H9 (cell line): ENCODE measurements around the gene TMEM178B. TPM values are rescaled to one million over a fixed set of nuclear protein-coding genes. Genes with fewer than 3 reads are reported as not detected.

Experiments used
- DNase-seq: peaks from one replicate; pipeline ENCODE4 v3.0.0-alpha.2; 2017
- H2AFZ ChIP-seq: one replicate; pipeline ENCODE4 v1.6.1; 2013; ENCODE audit warnings: mild to moderate bottlenecking, low read length, control low read depth, moderate library complexity
- H2AK5ac ChIP-seq: 2 replicates; pipeline ENCODE4 v1.6.1; 2013; ENCODE audit warnings: low read length, control low read depth, mixed read lengths; ENCODE audit not compliant: insufficient read length
- H2BK120ac ChIP-seq: one replicate; pipeline ENCODE4 v1.6.1; 2013; ENCODE audit warnings: low read depth, mild to moderate bottlenecking, low read length, control low read depth, inconsistent platforms; ENCODE audit not compliant: poor library complexity, severe bottlenecking
- H2BK12ac ChIP-seq: 2 replicates; pipeline ENCODE4 v1.6.1; 2013; ENCODE audit warnings: low read length, control low read depth, mixed read lengths, low read depth; ENCODE audit not compliant: insufficient read length
- H2BK15ac ChIP-seq: 2 replicates; pipeline ENCODE4 v1.6.1; 2013; ENCODE audit warnings: low read depth, low read length, control low read depth
- H2BK20ac ChIP-seq: one replicate; pipeline ENCODE4 v1.6.1; 2013; ENCODE audit warnings: low read depth, mild to moderate bottlenecking, low read length, control low read depth, inconsistent platforms; ENCODE audit not compliant: poor library complexity, severe bottlenecking
- H2BK5ac ChIP-seq: 2 replicates; pipeline ENCODE4 v1.6.1; 2013; ENCODE audit warnings: low read length, control low read depth, mixed read lengths; ENCODE audit not compliant: insufficient read length
- H3K14ac ChIP-seq: 2 replicates; pipeline ENCODE4 v1.6.1; 2013; ENCODE audit warnings: low read length, control low read depth; ENCODE audit not compliant: insufficient read depth
- H3K18ac ChIP-seq: 2 replicates; pipeline ENCODE4 v1.6.1; 2013; ENCODE audit warnings: low read depth, mild to moderate bottlenecking, mixed read lengths, low read length, control low read depth; ENCODE audit not compliant: insufficient read length
- H3K23ac ChIP-seq: 2 replicates; pipeline ENCODE4 v1.6.1; 2013; ENCODE audit warnings: low read length, control low read depth, mixed read lengths, low read depth; ENCODE audit not compliant: insufficient read length
- H3K23me2 ChIP-seq: 2 replicates; pipeline ENCODE4 v1.6.1; 2013; ENCODE audit warnings: low read depth, mild to moderate bottlenecking, mixed read lengths, low read length, control low read depth; ENCODE audit not compliant: insufficient read length, poor library complexity, severe bottlenecking
- H3K27ac ChIP-seq: 2 replicates; pipeline ENCODE4 v1.5.1; 2013; ENCODE audit warnings: low read length, control low read depth, mixed read lengths, low read depth; ENCODE audit not compliant: insufficient read length
- H3K27me3 ChIP-seq: 2 replicates; pipeline ENCODE4 v1.6.1; 2013; ENCODE audit warnings: low read length, control low read depth, inconsistent platforms; ENCODE audit not compliant: insufficient read depth
- H3K4ac ChIP-seq: 2 replicates; pipeline ENCODE4 v1.6.1; 2013; ENCODE audit warnings: low read depth, mild to moderate bottlenecking, control low read depth, inconsistent platforms, low read length, moderate library complexity
- H3K4me1 ChIP-seq: 2 replicates; pipeline ENCODE4 v1.6.1; 2013; ENCODE audit warnings: low read length, control low read depth, inconsistent platforms; ENCODE audit not compliant: insufficient read depth
- H3K4me2 ChIP-seq: 2 replicates; pipeline ENCODE4 v1.6.1; 2013; ENCODE audit warnings: low read length, control low read depth, mixed read lengths; ENCODE audit not compliant: insufficient read length, insufficient read depth
- H3K56ac ChIP-seq: 2 replicates; pipeline ENCODE4 v1.6.1; 2013; ENCODE audit warnings: low read depth, mild to moderate bottlenecking, mixed read lengths, low read length, control low read depth; ENCODE audit not compliant: insufficient read length
- H3K79me1 ChIP-seq: 2 replicates; pipeline ENCODE4 v1.6.1; 2013; ENCODE audit warnings: low read depth, mild to moderate bottlenecking, moderate library complexity, low read length, control low read depth, inconsistent platforms; ENCODE audit not compliant: insufficient read depth, poor library complexity, severe bottlenecking
- H3K79me2 ChIP-seq: 2 replicates; pipeline ENCODE4 v1.6.1; 2013; ENCODE audit warnings: low read length, control low read depth, inconsistent platforms; ENCODE audit not compliant: insufficient read depth
- H3K9ac ChIP-seq: 2 replicates; pipeline ENCODE4 v1.6.1; 2013; ENCODE audit warnings: low read length, control low read depth, mixed read lengths; ENCODE audit not compliant: insufficient read length; ENCODE audit errors: extremely low read depth
- H3K9me3 ChIP-seq: one replicate; pipeline ENCODE4 v1.6.1; 2013; ENCODE audit warnings: low read depth, low read length, inconsistent platforms; ENCODE audit not compliant: control insufficient read depth
- H3T11ph ChIP-seq: one replicate; pipeline ENCODE4 v1.6.1; 2013; ENCODE audit warnings: mild to moderate bottlenecking, low read length, control low read depth, inconsistent platforms
- H4K20me1 ChIP-seq: one replicate; pipeline ENCODE4 v1.6.1; 2013; ENCODE audit not compliant: control insufficient read depth, insufficient read length, insufficient read depth
- H4K5ac ChIP-seq: 2 replicates; pipeline ENCODE4 v1.6.1; 2013; ENCODE audit warnings: low read depth, mild to moderate bottlenecking, mixed read lengths, low read length, control low read depth; ENCODE audit not compliant: insufficient read length
- H4K8ac ChIP-seq: replicated peaks from 2 replicates; pipeline ENCODE4 v1.6.1; 2013; ENCODE audit warnings: low read length, control low read depth, mixed read lengths, low read depth; ENCODE audit not compliant: insufficient read length
- H4K91ac ChIP-seq: 2 replicates; pipeline ENCODE4 v1.6.1; 2013; ENCODE audit warnings: low read depth, mild to moderate bottlenecking, moderate library complexity, mixed read lengths, low read length, control low read depth; ENCODE audit not compliant: insufficient read length
- H3K27ac Mint-ChIP-seq, 3 experiments: 2 replicates in 2 of 3; 3 replicates in 1 of 3; pipeline ENCODE4 v1.8.0; 2020 to 2021; ENCODE audit warnings: mixed read lengths in 3 of 3, mild to moderate bottlenecking in 1 of 3, moderate library complexity in 1 of 3
- H3K27me3 Mint-ChIP-seq: 2 replicates; pipeline ENCODE4 v1.8.0; 2021; ENCODE audit warnings: low read depth, mild to moderate bottlenecking, moderate library complexity, mixed read lengths
- H3K36me3 Mint-ChIP-seq, 3 experiments: 2 replicates in 2 of 3; 3 replicates in 1 of 3; pipeline ENCODE4 v1.8.0; 2020 to 2021; ENCODE audit warnings: low read depth in 3 of 3, mixed read lengths in 3 of 3; ENCODE audit not compliant: insufficient read depth in 1 of 3
- H3K4me1 Mint-ChIP-seq, 2 experiments: 2 replicates each; pipeline ENCODE4 v1.8.0; 2020; ENCODE audit warnings: mixed read lengths in 2 of 2
- H3K4me3 Mint-ChIP-seq, 2 experiments: 2 replicates in 1 of 2; 3 replicates in 1 of 2; pipeline ENCODE4 v1.8.0; 2020 to 2021; ENCODE audit warnings: mild to moderate bottlenecking in 2 of 2, mixed read lengths in 2 of 2, moderate library complexity in 1 of 2
- H3K9me3 Mint-ChIP-seq, 2 experiments: 2 replicates in 1 of 2; 3 replicates in 1 of 2; pipeline ENCODE4 v1.8.0; 2020; ENCODE audit warnings: mild to moderate bottlenecking in 2 of 2, mixed read lengths in 2 of 2, moderate library complexity in 1 of 2
- WGBS: extraction: QIAGEN DNeasy Blood & Tissue Kit; methylation state at CpG from one replicate; pipeline ENCODE4 v1.1.7; 2013; ENCODE audit warnings: missing lambda C conversion rate, low lambda C conversion rate, mixed read lengths; ENCODE audit not compliant: insufficient read length; ENCODE audit errors: extremely low coverage; 5-methylcytosine and 5-hydroxymethylcytosine counted together
- total RNA-seq: library from RNA; stranded (reverse); gene quantifications from 2 replicates; pipeline ENCODE4 v1.2.1, GENCODE V29; 2021
- TF ChIP-seq, protein P1 (sequence below): fragments of 200-600 bp; sonication (generic); conservative IDR thresholded peaks from 3 replicates; pipeline ENCODE4 v1.8.0; 2021; ENCODE audit warnings: antibody characterized with exemption, mild to moderate bottlenecking

The TMEM178B gene
- total RNA-seq, 1 experiment from 2014 or later: 11.3 TPM

DNA sequence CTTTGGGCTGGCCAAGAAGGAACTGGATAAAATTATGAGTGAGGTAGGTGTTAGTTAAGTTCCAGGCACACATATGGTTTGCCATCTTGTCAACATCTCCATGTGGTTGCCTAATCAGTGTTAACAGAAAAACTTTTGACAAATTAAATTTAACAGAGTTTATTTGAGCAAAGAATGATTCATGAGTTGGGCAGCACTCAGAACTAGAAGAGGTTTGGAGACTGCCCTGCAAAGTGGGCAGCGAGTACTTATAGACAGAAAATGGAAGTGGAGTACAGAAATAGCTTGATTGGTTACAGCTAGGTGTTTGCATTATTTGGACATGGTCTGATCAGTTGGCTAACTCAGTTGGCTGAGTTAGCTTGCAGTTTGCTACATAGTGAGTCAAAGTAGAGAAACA, 439.9 kb downstream of the TMEM178B start:
- Histone ChIP-seq H3K27ac (no peak overlapping the region), H3K18ac (no peak overlapping the region), H2AFZ (no peak overlapping the region), H3K4ac (no peak overlapping the region), H2BK12ac (no peak overlapping the region), H4K91ac (no peak overlapping the region), H3K23ac (no peak overlapping the region), H4K5ac (no peak overlapping the region), H3K4me2 (no peak overlapping the region), H2BK5ac (no peak overlapping the region), H3K56ac (no peak overlapping the region), H3K23me2 (peaks cover 11% of the 10 kb centered on the region), H3K27me3 (no peaks in the 10 kb centered on the region; the same call in 1 of the 2 replicates), H3K79me1 (no peaks in the 10 kb centered on the region), H2AK5ac (no peak overlapping the region), H3K4me1 (peaks cover 4% of the 10 kb centered on the region; the same call in 1 of the 2 replicates), H2BK20ac (no peak overlapping the region), H4K20me1 (no peaks in the 10 kb centered on the region), H2BK15ac (no peak overlapping the region), H3T11ph (no peak overlapping the region), H3K79me2 (no peaks in the 10 kb centered on the region), H3K9me3 (peaks cover 6% of the 10 kb centered on the region), H3K14ac (no peak overlapping the region), H4K8ac (no peak overlapping the region), H3K9ac (no peak overlapping the region), H2BK120ac (no peak overlapping the region)
- H3K4me3 Mint-ChIP-seq: no peak overlapping the region
- TF ChIP-seq, protein P1, sequence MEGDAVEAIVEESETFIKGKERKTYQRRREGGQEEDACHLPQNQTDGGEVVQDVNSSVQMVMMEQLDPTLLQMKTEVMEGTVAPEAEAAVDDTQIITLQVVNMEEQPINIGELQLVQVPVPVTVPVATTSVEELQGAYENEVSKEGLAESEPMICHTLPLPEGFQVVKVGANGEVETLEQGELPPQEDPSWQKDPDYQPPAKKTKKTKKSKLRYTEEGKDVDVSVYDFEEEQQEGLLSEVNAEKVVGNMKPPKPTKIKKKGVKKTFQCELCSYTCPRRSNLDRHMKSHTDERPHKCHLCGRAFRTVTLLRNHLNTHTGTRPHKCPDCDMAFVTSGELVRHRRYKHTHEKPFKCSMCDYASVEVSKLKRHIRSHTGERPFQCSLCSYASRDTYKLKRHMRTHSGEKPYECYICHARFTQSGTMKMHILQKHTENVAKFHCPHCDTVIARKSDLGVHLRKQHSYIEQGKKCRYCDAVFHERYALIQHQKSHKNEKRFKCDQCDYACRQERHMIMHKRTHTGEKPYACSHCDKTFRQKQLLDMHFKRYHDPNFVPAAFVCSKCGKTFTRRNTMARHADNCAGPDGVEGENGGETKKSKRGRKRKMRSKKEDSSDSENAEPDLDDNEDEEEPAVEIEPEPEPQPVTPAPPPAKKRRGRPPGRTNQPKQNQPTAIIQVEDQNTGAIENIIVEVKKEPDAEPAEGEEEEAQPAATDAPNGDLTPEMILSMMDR: no peak
- no peak for DNase-seq
- peaks cover 18% of the 10 kb centered on the region for H3K27me3 Mint-ChIP-seq
- no CpG with 5 or more reads among the region's 1 CpG for WGBS
- H3K27ac Mint-ChIP-seq: no peak overlapping the region
- H3K36me3 Mint-ChIP-seq: peaks cover 21 to 29% (median 27%) of the 10 kb centered on the region in 3 experiments
- peaks cover 9 to 12% of the 10 kb centered on the region in 2 experiments for H3K9me3 Mint-ChIP-seq
- H3K4me1 Mint-ChIP-seq: peaks cover 16 to 19% of the 10 kb centered on the region in 2 experiments
